Measurements from ENCODE around the gene EBI3. TPM values are rescaled to one million over a fixed set of nuclear protein-coding genes. Genes with fewer than 3 reads are reported as not detected.

Gene EBI3
- total RNA-seq, 1 donor from 2014 or later, result 186 TPM

DNA sequence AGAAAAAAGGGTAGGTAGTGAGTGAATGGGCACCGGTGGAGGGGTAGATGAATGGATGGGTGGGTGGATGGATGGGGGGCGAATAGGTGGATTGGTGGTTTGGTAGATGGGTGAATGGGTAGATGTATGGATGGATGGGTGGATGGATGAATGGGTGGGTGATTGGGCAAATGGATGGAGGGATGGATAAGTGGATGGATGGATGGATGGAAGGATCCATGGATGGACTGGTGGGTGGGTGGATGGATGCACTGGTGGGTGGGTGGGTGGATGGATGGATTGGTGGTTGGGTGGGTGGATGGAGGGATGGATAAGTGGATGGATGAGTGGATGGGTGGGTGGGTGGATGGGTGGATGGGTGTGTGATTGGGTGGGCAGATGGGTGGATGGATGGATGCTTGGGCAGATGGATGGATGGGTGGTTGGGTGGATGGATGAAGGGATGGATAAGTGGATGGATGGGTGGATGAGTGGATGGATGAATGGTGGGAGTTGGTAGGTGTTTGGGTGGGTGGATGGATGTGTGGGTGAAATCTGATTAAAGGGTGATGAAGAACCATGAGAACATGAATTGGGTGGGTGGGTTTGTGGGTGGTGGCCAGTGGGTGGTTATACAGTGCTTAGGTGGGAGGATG, 44.5 kb upstream of the EBI3 start:
- CTCF ChIA-PET, result interaction anchor here (1.5 kb wide), 1 partner anchor 22 kb away, joined by 3 read pairs; no protein-coding TSS in a partner anchor
- Mint-ChIP-seq H3K4me1 (peaks cover 28% of the 10 kb centered on the region), H3K9me3 (no peaks in the 10 kb centered on the region), H3K4me3 (no peak overlapping the region), H3K36me3 (ENCODE audit: low read depth) (peaks cover 11% of the 10 kb centered on the region), H3K27me3 (no peaks in the 10 kb centered on the region), H3K27ac (no peak overlapping the region)
- POLR2A ChIA-PET, result no interaction called here
- intact Hi-C loops (cut with micrococcal nuclease), result loop anchor here (5.0 to 10.0 kb wide), 2 partner anchors 60 to 607 kb away; partner anchors contain the start of genes FEM1A and MAP2K2
- DNase-seq, result no peak
- no peak for ATAC-seq (ENCODE audit: low read depth)
- TF ChIP-seq, protein P1, sequence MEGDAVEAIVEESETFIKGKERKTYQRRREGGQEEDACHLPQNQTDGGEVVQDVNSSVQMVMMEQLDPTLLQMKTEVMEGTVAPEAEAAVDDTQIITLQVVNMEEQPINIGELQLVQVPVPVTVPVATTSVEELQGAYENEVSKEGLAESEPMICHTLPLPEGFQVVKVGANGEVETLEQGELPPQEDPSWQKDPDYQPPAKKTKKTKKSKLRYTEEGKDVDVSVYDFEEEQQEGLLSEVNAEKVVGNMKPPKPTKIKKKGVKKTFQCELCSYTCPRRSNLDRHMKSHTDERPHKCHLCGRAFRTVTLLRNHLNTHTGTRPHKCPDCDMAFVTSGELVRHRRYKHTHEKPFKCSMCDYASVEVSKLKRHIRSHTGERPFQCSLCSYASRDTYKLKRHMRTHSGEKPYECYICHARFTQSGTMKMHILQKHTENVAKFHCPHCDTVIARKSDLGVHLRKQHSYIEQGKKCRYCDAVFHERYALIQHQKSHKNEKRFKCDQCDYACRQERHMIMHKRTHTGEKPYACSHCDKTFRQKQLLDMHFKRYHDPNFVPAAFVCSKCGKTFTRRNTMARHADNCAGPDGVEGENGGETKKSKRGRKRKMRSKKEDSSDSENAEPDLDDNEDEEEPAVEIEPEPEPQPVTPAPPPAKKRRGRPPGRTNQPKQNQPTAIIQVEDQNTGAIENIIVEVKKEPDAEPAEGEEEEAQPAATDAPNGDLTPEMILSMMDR (IDR thresholded peaks at IDR 0.05), result no peak

DNA sequence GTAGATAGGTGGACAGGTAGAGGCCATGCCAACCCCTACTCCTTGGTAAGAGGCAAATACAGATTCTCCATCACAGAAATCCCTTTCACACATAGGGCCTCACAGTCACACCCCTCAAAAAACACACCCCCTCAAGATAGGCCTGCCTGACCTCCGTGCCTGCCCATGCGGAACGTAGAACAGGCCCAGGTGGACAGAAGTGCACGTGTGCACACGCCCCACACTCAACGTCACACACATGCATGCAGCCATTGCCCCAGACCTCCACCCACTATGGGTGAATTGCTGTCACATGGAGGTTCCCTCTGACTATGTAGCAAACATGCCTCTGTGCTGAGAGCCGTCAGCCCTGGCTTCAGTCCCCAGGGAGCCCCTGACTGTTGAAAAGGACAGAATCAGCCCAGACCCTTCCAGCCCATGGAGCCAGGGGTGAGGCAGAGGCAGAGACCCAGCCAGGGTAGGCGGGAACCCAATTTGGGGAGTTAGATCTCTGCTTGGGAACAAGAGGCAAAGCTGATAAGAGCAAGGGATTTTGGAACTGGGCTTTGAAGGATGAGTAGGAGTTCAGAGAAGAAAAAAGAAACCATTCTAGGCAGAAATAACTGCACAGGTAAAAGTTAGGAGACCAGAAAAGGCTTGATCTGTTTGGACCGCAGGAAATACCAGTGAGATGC, 43.8 kb upstream of the EBI3 start:
- POLR2A ChIA-PET, result no interaction called here

DNA sequence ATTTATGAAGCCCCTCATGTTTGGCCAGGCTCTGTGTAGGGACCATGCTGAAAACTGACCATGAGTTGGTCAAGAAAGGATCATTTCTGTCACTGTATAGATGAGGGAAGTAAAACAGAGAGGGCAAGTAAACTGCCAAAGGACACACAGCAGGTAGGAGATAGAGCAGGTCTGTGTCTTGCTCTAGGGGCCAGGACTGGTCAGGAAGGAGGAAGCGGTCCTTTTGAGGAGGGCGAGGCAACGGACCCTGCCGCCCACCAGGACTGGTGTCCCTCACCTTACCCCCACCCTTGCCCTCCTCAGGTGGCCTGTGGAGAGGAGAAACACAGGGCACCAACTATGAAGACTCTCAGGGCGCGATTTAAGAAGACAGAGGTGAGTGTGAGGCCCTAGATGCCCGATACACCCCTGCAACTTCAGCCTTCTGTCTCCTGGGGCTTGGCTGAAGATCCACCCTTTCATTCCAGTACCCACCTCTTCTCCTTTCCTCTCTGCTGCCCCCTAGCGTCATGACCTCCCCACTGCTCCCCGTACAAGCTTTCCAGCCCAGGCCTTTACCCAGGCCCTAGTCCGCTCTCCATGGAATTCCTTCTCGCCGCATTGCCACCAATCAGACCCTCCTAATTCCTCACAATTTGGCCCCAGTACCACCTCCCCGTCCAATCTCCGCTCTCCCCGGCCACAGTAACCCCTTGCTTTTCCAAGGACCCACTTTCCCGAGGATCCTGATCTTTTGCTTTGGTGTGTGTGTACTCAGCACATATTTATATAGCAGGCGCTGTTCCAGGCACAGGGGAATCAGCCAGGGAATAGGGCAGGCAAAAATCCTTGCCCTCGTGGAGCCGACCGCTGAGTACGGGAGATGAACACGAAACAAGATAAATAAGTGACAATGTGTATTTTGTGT, 43.0 kb upstream of the EBI3 start:
- H3K27ac Mint-ChIP-seq, result no peak overlapping the region
- peaks cover 7% of the 10 kb centered on the region for H3K36me3 Mint-ChIP-seq (ENCODE audit: low read depth)
- ChIA-PET POLR2A (interaction anchor here (0.5 to 1.0 kb wide), 4 partner anchors 36 to 336 kb away, joined by 3 to 5 read pairs (median 4); partner anchors contain the start of gene EEF2), CTCF (interaction anchor here (0.9 kb wide), 1 partner anchor 15 kb away, joined by 6 read pairs; no protein-coding TSS in a partner anchor)
- TF ChIP-seq, protein P1 (IDR thresholded peaks at IDR 0.05), result no peak
- peaks cover 3% of the 10 kb centered on the region for H3K27me3 Mint-ChIP-seq
- peaks cover 15% of the 10 kb centered on the region for H3K4me1 Mint-ChIP-seq
- DNase-seq (peak; percentile 43), ATAC-seq (ENCODE audit: low read depth) (peak; percentile 38)
- H3K4me3 Mint-ChIP-seq, result no peak overlapping the region
- intact Hi-C loops (cut with micrococcal nuclease), result loop anchor here (1.0 to 10.0 kb wide), 2 partner anchors 62 to 200 kb away; partner anchors contain the start of gene MAP2K2
- no peaks in the 10 kb centered on the region for H3K9me3 Mint-ChIP-seq

More for the DNA sequence above, 43.8 kb upstream of the EBI3 start:
- H3K36me3 Mint-ChIP-seq (ENCODE audit: low read depth), result peaks cover 7% of the 10 kb centered on the region
- no peaks in the 10 kb centered on the region for H3K9me3 Mint-ChIP-seq
- no peak for ATAC-seq (ENCODE audit: low read depth)
- peaks cover 22% of the 10 kb centered on the region for H3K4me1 Mint-ChIP-seq
- H3K27me3 Mint-ChIP-seq, result no peaks in the 10 kb centered on the region
- CTCF ChIA-PET, result no interaction called here
- intact Hi-C loops (cut with micrococcal nuclease), result loop anchor here (1.0 to 10.0 kb wide), 2 partner anchors 61 to 199 kb away; partner anchors contain the start of gene MAP2K2
- TF ChIP-seq, protein P1 (IDR thresholded peaks at IDR 0.05), result no peak
- H3K27ac Mint-ChIP-seq, result no peak overlapping the region
- H3K4me3 Mint-ChIP-seq, result no peak overlapping the region
- DNase-seq, result no peak

DNA sequence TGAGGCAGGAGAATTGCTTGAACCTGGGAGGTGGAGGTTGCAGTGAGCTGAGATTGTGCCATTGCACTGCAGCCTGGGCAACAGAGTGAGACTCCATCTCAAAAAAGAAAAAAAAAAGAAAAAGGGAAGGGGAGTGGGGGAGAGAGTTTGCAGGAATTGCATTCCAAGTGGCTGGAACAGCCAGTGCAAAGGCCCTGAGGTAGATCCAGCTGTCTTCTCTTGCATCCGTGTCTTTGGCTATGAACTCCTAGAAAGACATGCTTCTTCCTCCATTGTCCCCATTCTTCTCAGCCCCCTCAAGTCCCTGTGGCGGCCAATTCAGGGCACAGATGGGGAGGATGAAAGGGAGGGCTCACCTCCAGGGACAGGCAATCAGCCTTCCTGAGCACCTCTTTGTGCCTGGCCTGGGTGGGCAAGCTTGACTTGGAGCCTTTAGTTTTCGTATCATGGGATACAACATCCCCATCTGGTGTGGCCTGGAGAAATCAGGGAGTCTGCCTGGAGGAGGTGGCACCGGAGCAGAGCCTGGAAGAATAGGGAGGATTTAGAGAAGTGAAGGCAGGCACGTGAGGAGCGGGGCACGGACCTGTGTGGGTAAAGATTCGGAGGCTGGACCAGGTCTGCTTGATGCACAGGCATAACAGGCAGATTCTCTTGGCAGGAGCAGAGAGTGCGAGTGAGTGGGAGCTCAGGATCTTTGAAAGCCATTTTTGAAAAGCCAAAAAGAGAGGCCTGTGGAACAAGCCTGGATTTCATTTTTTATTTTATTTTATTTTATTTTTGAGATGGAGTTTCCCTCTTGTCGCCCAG, 41.8 kb upstream of the EBI3 start:
- no peak for DNase-seq
- CTCF ChIA-PET, result no interaction called here
- Mint-ChIP-seq H3K9me3 (no peaks in the 10 kb centered on the region), H3K27ac (no peak overlapping the region), H3K27me3 (peaks cover 3% of the 10 kb centered on the region), H3K4me1 (peaks cover 6% of the 10 kb centered on the region), H3K36me3 (ENCODE audit: low read depth) (no peaks in the 10 kb centered on the region), H3K4me3 (no peak overlapping the region)
- TF ChIP-seq, protein P1 (IDR thresholded peaks at IDR 0.05), result no peak
- POLR2A ChIA-PET, result interaction anchor here (1.0 kb wide), 1 partner anchor 204 kb away, joined by 3 read pairs; no protein-coding TSS in a partner anchor
- intact Hi-C loops (cut with micrococcal nuclease), result loop anchor here (10.0 kb wide), 1 partner anchor 63 kb away; the partner anchor contains the start of gene MAP2K2
- no peak for ATAC-seq (ENCODE audit: low read depth)

Measured in activated B cell treated with CpG ODN at 0.5 μM for 24 hours (primary cell).